ENCODE results near the gene ZFP91.
A peak's percentile ranks its signal among the peaks of the same experiment; 100 is the strongest.

ZFP91 gene

GRCh38 chr11:58625086-58625485 lies 46.2 kb downstream of the ZFP91 start:
- DNase-seq (ENCODE audit: low read depth in 1 of 2, low spot score in 1 of 2), result no peak
- in situ Hi-C loops (cut with HindIII; ENCODE audit: low pct_unique_long_range_greater_than_20kb, low sequenced_read_pairs), result no loop called here
- no peak for TF ChIP-seq JUND (IDR thresholded peaks at IDR 0.05; ENCODE audit: low read depth)

GRCh38 chr11:58625826-58626460 lies 47.1 kb downstream of the ZFP91 start:
- no peak for DNase-seq (ENCODE audit: low read depth in 1 of 2, low spot score in 1 of 2)
- in situ Hi-C loops (cut with HindIII; ENCODE audit: low pct_unique_long_range_greater_than_20kb, low sequenced_read_pairs), result no loop called here
- TF ChIP-seq JUND (IDR thresholded peaks at IDR 0.05; ENCODE audit: low read depth), result no peak

- DNase-seq (ENCODE audit: low read depth in 1 of 2, low spot score in 1 of 2), result no peak
- in situ Hi-C loops (cut with HindIII; ENCODE audit: low pct_unique_long_range_greater_than_20kb, low sequenced_read_pairs), result no loop called here
- no peak for TF ChIP-seq JUND (IDR thresholded peaks at IDR 0.05; ENCODE audit: low read depth)
Measured at GRCh38 chr11:58626934-58627483, 48.1 kb downstream of the ZFP91 start.

- in situ Hi-C loops (cut with HindIII; ENCODE audit: low pct_unique_long_range_greater_than_20kb, low sequenced_read_pairs), result no loop called here
- no peak for DNase-seq (ENCODE audit: low read depth in 1 of 2, low spot score in 1 of 2)
- TF ChIP-seq JUND (IDR thresholded peaks at IDR 0.05; ENCODE audit: low read depth), result no peak
Measured at GRCh38 chr11:58628446-58628845, 49.6 kb downstream of the ZFP91 start.

GRCh38 chr11:58629857-58630256 lies 51.0 kb downstream of the ZFP91 start:
- in situ Hi-C loops (cut with HindIII; ENCODE audit: low pct_unique_long_range_greater_than_20kb, low sequenced_read_pairs), result no loop called here
- no peak for TF ChIP-seq JUND (IDR thresholded peaks at IDR 0.05; ENCODE audit: low read depth)
- DNase-seq (ENCODE audit: low read depth in 1 of 2, low spot score in 1 of 2), result peak; percentile 15 to 69

- TF ChIP-seq JUND (IDR thresholded peaks at IDR 0.05; ENCODE audit: low read depth), result no peak
- in situ Hi-C loops (cut with HindIII; ENCODE audit: low pct_unique_long_range_greater_than_20kb, low sequenced_read_pairs), result no loop called here
- DNase-seq (ENCODE audit: low read depth in 1 of 2, low spot score in 1 of 2), result no peak
Measured at GRCh38 chr11:58631378-58631777, 52.5 kb downstream of the ZFP91 start.

- no peak for DNase-seq (ENCODE audit: low read depth in 1 of 2, low spot score in 1 of 2)
- no peak for TF ChIP-seq JUND (IDR thresholded peaks at IDR 0.05; ENCODE audit: low read depth)
- in situ Hi-C loops (cut with HindIII; ENCODE audit: low pct_unique_long_range_greater_than_20kb, low sequenced_read_pairs), result no loop called here
Measured at GRCh38 chr11:58632510-58632909, 53.6 kb downstream of the ZFP91 start.

GRCh38 chr11:58636587-58636986 lies 57.7 kb downstream of the ZFP91 start:
- no peak for DNase-seq (ENCODE audit: low read depth in 1 of 2, low spot score in 1 of 2)
- TF ChIP-seq JUND (IDR thresholded peaks at IDR 0.05; ENCODE audit: low read depth), result no peak
- in situ Hi-C loops (cut with HindIII; ENCODE audit: low pct_unique_long_range_greater_than_20kb, low sequenced_read_pairs), result no loop called here

- in situ Hi-C loops (cut with HindIII; ENCODE audit: low pct_unique_long_range_greater_than_20kb, low sequenced_read_pairs), result no loop called here
- no peak for DNase-seq (ENCODE audit: low read depth in 1 of 2, low spot score in 1 of 2)
- TF ChIP-seq JUND (IDR thresholded peaks at IDR 0.05; ENCODE audit: low read depth), result no peak
Measured at GRCh38 chr11:58637371-58637770, 58.5 kb downstream of the ZFP91 start.

GRCh38 chr11:58639103-58639502 lies 60.2 kb downstream of the ZFP91 start:
- no peak for TF ChIP-seq JUND (IDR thresholded peaks at IDR 0.05; ENCODE audit: low read depth)
- in situ Hi-C loops (cut with HindIII; ENCODE audit: low pct_unique_long_range_greater_than_20kb, low sequenced_read_pairs), result no loop called here
- DNase-seq (ENCODE audit: low read depth in 1 of 2, low spot score in 1 of 2), result peak in 1 of 2 experiments; percentile 19

GRCh38 chr11:58639669-58640068 lies 60.8 kb downstream of the ZFP91 start:
- DNase-seq (ENCODE audit: low read depth in 1 of 2, low spot score in 1 of 2), result no peak
- in situ Hi-C loops (cut with HindIII; ENCODE audit: low pct_unique_long_range_greater_than_20kb, low sequenced_read_pairs), result no loop called here
- no peak for TF ChIP-seq JUND (IDR thresholded peaks at IDR 0.05; ENCODE audit: low read depth)

- no peak for TF ChIP-seq JUND (IDR thresholded peaks at IDR 0.05; ENCODE audit: low read depth)
Measured at GRCh38 chr11:58640386-58641023, 61.6 kb downstream of the ZFP91 start.

GRCh38 chr11:58641341-58641740 lies 62.5 kb downstream of the ZFP91 start:
- TF ChIP-seq JUND (IDR thresholded peaks at IDR 0.05; ENCODE audit: low read depth), result no peak
- in situ Hi-C loops (cut with HindIII; ENCODE audit: low pct_unique_long_range_greater_than_20kb, low sequenced_read_pairs), result no loop called here
- DNase-seq (ENCODE audit: low read depth in 1 of 2, low spot score in 1 of 2), result no peak

More at GRCh38 chr11:58640386-58641023, 61.6 kb downstream of the ZFP91 start:
- no peak for DNase-seq (ENCODE audit: low read depth in 1 of 2, low spot score in 1 of 2)
- in situ Hi-C loops (cut with HindIII; ENCODE audit: low pct_unique_long_range_greater_than_20kb, low sequenced_read_pairs), result no loop called here
